Coronary artery (tissue), 2 donors: ENCODE results near the gene PCAT6.
"Not testable (repeated sequence)": the region's sequence is repeated elsewhere in the genome, so short reads cannot be mapped to it uniquely, and the experiment has no call there.

ENCODE experiments used
- DNase-seq: peaks from one replicate; pipeline ENCODE4 v3.0.0-alpha.2; 2017; ENCODE audit warnings: low spot score
- H3K27ac ChIP-seq, 2 donors: fragments of 200-600 bp; sonication (generic); one replicate each; pipeline ENCODE4 v1.5.1; 2016 to 2019
- H3K4me3 ChIP-seq: fragments of 200-600 bp; sonication (generic); 2 replicates; pipeline ENCODE4 v1.5.1; 2016; ENCODE audit warnings: mild to moderate bottlenecking, moderate library complexity
- TF ChIP-seq, protein P1 (sequence below): fragments of 200-600 bp; sonication (generic); IDR thresholded peaks from one replicate; pipeline ENCODE4 v1.5.1; 2019; ENCODE audit warnings: antibody characterized with exemption

Gene PCAT6

DNA sequence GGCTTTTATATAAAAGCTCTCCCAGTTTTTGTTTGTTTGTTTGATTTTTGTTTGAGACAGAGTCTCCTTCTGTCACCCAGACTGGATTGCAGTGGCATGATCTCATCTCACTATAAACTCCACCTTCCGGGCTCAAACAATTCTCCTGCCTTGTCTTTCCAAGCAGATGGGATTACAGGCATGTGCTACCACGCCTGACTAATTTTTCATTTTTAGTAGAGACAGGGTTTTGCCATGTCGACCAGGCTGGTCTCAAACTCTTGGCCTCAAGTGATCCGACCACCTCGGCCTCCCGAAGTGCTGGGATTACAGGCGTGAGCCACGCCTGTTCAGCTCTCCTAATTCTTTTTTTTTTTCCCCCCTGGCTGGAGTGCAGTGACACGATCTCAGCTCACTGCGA is 4.4 kb downstream of the PCAT6 start:
- Histone ChIP-seq H3K27ac (no peak overlapping the region), H3K4me3 (no peak overlapping the region)
- TF ChIP-seq, protein P1, sequence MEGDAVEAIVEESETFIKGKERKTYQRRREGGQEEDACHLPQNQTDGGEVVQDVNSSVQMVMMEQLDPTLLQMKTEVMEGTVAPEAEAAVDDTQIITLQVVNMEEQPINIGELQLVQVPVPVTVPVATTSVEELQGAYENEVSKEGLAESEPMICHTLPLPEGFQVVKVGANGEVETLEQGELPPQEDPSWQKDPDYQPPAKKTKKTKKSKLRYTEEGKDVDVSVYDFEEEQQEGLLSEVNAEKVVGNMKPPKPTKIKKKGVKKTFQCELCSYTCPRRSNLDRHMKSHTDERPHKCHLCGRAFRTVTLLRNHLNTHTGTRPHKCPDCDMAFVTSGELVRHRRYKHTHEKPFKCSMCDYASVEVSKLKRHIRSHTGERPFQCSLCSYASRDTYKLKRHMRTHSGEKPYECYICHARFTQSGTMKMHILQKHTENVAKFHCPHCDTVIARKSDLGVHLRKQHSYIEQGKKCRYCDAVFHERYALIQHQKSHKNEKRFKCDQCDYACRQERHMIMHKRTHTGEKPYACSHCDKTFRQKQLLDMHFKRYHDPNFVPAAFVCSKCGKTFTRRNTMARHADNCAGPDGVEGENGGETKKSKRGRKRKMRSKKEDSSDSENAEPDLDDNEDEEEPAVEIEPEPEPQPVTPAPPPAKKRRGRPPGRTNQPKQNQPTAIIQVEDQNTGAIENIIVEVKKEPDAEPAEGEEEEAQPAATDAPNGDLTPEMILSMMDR: no peak
- no peak for DNase-seq

DNA sequence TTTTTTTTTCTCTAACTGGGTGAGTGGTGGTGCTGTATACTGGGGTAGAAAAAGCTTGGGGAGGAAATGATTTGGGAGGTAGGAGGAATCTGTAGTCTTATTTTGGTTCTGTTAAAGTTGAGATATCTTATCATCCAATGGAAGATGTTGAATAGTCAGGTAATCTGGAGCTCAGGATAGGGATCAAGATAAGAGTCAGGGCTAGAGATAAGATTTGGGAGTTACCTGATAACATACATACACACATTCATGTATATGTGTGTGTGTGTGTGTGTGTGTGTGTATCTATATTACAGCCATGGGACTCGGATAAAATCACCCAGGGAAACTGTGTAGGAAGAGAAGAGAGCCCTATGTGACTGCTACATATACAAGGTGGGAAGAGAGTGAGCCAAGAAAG is 8.1 kb downstream of the PCAT6 start:
- Histone ChIP-seq H3K4me3 (no peak overlapping the region), H3K27ac (no peak overlapping the region)
- no peak for DNase-seq
- TF ChIP-seq, protein P1: no peak

DNA sequence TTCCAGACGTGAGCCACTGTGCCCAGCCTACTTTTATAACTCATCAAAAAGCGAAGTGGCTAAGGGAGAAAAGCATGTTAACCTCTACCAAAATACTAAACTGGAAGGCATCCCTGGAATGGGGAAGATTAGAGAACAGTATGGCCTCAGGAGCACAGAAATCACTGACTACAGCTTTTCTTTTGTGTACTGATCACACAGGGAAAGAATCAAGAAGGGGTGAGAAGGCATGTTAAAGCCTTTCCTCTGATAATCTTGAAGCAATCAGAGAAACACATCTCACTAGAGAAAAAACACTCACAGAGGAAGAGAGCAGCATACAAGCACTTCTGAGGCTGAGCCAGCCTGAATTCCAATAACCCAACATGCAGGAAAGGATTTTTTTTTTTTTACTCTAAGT is 10.7 kb downstream of the PCAT6 start:
- H3K4me3 ChIP-seq: no peak overlapping the region
- no peak overlapping the region for H3K27ac ChIP-seq
- DNase-seq: no peak
- TF ChIP-seq, protein P1: no peak

DNA sequence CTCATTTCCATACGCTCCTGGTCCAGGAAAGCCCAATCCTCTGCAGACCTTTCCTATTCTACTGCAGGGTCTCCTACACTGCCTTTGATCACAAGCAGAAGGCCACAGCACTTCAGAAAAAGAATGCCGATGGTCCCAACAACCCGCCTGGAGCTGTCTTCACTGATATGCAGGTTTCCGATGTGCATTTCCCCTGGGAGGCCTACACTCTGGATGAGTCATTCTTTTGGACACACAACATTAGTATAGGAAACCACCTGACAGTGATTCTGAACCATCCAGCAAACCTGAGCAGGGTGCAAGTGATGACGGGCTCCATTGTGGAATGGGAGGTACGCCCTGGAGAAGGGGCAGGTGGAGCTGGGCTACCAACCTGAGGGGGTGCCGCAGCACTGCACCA is 15.0 kb downstream of the PCAT6 start:
- TF ChIP-seq, protein P1: no peak
- Histone ChIP-seq H3K27ac (no peak overlapping the region), H3K4me3 (no peak overlapping the region)
- no peak for DNase-seq

DNA sequence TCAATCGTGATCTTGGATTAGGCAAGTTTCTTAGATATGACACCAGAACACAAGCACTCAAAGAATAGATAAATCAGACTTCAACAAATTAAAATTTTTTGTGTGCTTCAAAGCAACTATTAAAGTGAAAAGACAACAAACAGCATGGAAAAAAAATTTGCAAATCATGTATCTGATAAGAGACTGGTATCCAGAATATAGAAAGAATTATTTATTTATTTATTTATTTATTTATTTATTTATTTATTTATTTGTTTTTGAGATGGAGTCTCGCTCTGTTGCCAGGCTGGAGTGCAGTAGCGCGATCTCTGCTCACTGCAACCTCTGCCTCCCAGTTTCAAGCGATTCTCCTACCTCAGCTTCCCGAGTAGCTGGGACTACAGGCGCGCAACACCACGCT is 18.5 kb downstream of the PCAT6 start:
- not testable (repeated sequence) for H3K27ac ChIP-seq, H3K4me3 ChIP-seq, DNase-seq

DNA sequence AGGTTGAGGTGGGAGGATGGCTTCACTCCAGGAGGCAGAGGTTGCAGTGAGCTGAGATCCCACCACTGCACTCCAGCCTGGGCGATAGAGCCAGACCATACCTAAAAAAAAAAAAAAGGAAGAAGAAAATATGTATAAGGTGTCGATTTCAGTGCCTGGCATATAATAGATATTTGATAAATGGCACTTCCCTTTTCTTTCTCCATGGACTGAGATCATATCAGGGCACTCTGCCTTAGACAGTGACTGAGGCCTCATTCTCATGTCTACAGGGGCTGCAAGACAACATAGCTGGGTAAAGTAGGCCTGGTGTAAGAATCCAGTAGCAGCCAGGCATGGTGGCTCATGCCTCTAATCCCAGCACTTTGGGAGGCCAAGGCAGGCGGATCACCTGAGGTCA is 21.2 kb downstream of the PCAT6 start:
- H3K4me3 ChIP-seq: no peak overlapping the region
- H3K27ac ChIP-seq: no peak overlapping the region
- TF ChIP-seq, protein P1: no peak
- DNase-seq: no peak

DNA sequence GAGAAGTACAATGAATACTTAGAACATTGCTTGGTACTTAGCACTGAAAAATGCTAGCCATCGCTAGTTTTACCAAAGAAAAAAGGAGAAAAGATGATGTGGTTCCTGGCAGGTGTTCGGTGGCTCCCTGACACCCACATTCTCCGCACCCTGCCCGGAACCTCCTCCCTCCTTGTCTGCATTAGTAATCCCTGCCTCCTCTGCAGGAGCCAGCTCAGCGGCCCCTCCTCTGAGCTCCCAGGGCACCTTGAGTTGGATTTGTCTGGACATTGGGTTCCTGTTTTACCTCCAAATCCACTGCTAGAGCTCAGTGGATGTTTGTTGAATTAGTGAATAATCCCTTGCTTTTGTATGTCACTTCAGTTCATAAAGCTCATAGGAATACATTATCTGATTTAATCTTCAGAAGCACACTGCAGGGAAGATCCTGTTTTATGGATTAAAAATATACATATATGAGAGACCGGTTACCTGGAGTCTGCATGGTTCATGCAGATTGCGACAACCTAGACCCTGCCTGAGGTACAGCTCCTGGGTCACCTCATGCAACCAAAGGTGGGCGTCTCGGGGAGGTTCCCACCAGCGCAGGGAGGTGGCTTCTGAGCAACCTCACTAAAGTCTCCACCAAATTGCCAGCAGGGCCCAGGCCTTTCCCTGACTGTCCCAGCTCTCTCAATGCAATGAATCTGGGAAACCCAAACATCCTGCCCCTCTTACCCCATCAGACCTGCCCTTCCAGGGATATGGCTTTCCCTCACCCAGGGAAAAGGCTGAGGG is 24.2 kb downstream of the PCAT6 start:
- TF ChIP-seq, protein P1: no peak
- DNase-seq: no peak
- no peak overlapping the region for H3K27ac ChIP-seq
- no peak overlapping the region for H3K4me3 ChIP-seq
